Skin epidermis (tissue), 12 donors: ENCODE measurements around the gene SCN1B.

ENCODE experiments used
- H3K27ac ChIP-seq, 21 experiments: fragments of 200-600 bp; sonication (generic) in 11 of 21; one replicate each; pipeline ENCODE4 v1.5.0; 2020; ENCODE audit warnings: mild to moderate bottlenecking in 3 of 21, inconsistent platforms in 2 of 21, moderate library complexity in 2 of 21
- H3K4me3 ChIP-seq, 7 experiments: fragments of 200-600 bp; sonication (generic) in 2 of 7; one replicate each; pipeline ENCODE4 v1.5.0; 2020; ENCODE audit warnings: inconsistent platforms in 2 of 7, mild to moderate bottlenecking in 2 of 7, moderate library complexity in 1 of 7

The SCN1B gene

DNA sequence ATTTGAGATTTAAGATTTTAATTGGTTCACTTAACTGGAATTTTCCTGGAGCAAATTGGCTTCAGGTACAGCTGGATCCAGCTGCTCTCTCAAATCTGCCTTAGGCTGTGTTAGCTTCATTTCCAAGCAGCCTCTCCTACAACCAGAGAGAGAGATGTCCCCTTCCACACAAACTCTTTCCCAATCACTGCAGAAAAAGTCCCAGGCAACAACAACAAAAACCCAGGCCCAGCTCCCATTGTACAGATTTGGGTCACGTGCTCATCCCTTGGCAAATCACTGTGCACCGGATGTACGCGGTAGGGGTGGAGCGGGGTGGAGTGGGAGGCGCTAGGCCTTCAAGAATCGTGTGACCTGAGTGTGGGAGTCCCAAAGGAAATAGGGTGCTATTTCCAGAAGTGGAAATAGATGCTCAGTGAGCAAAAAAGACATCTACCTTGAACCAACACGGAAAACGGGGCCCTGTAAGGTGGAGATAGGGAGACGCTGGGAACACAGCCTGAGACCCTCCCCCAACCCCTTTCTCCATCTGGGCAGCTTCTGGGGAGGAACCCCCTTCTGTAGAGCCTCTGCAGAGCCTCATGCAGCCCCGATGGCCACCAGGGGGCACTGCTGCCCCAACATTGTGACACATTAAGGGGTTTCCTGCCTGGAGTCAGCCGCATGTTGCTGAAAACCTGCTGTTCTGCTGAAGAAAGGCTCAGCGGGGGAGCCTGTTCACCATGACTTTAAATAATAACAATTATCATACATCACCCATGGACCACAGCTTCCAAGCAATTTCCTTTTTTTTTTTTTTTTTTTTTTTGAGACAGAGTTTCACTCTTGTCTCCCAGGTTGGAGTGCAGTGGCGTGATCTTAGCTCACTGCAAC lies 36.7 kb downstream of the SCN1B start:
- H3K4me3 ChIP-seq: no peak overlapping the region
- H3K27ac ChIP-seq: no peak overlapping the region

DNA sequence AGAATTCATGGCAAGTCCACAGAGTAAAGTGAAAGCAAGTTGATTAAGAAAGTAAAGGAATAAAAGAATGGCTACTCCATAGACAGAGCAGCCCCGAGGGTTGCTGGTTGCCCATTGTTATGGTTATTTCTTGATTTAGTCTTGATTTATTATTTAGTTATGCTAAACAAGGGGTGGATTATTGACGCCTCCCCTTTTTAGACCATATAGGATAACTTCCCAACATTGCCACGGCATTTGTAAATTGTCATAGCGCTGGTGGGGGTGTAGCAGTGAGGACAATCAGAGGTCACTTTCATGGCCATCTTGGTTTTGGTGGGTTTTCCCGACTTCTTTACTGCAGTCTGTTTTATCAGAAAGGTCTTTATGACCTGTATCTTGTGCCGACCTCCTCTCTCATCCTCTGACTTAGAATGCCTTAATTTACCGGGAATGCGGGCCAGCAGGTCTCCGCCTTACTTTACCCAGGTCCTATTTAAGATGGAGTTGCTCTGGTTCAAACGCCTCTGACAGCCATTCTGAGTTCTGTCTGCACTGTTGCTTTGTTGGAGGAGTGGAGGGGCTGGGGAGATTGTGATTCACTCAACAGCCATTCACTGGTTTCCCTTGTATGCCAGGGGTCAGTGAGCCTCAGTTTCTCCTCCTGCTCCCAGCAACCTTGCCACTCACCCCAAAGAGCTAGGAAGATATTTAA lies 38.8 kb downstream of the SCN1B start:
- Histone ChIP-seq H3K27ac (no peak overlapping the region), H3K4me3 (no peak overlapping the region)

DNA sequence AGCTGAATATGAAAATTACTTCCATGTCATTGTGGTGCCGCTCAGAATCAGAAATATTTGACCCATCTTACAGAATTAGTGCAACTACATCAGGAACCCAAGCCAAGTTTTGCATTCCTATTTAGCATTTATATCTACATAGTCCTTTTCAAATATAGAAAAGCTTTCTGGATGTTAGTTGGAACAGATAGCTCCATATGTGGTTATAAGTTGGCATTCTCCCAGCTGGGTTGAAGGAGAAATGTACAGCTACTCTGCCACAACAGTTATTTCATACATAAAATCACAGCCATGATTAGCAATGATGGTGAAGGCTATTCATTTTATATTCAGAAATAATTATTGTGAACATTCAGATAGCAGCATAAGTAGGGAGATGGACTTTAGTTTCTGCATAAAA lies 39.4 kb downstream of the SCN1B start:
- no peak overlapping the region for H3K27ac ChIP-seq
- no peak overlapping the region for H3K4me3 ChIP-seq

DNA sequence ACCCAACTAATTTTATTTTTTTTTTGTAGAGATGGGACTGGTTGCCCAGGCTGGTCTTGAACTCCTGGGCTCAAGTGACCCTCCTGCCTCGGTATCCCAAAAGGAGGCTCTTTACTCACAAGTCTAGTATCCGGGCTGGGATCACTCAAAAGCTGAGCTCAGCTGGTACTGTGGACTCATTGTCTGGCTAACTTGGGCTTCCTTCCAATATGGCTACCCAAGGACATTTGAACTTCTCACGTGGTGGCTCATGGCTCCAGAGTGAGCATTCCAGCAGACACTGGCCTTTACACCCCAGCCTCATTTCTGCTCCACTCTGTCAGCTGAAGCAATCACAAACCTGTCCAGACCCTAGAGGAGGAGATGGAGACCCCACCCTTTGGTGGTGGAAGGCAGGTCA lies 40.2 kb downstream of the SCN1B start:
- H3K27ac ChIP-seq: no peak overlapping the region

DNA sequence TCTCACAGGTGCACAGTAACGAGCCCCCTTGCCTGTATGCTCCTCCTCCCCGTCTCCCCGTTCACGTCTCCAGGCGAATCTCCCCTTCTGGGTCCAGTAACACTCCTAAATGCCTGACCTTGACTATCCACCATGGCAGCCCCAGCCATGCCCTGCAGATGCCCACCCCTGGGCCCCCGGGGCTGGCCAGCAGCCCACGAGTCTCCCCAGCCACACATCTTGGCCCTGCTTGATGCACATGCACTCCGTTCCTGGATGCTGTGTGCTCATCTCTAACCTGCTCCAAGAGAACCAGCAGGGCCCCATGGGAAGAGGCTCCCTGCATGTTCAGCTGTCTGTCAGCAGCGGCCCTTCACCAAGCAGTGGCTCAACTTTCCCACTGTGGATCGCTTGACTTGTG lies 43.2 kb downstream of the SCN1B start:
- H3K4me3 ChIP-seq: no peak overlapping the region
- H3K27ac ChIP-seq: no peak overlapping the region

More for the DNA sequence above, 40.2 kb downstream of the SCN1B start:
- no peak overlapping the region for H3K4me3 ChIP-seq

DNA sequence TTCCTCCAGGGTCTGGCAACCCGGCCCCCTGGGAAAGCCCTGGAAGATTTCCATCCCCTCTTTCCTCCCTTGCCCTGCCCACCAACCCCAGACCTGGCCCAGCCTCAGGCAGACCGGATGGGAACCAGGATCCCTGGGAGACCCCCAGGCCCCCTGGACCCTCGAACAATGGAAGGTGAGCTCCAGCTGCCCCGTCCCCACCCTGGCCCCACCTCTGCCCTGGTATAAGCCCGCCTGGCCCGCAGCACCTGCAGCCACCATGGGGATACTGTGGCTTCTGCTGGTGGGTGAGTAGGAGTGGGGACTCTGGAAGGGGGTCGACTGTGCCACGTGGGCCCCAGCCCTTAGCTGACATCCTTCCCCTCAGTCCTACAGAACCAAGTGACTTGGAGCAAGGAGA lies 43.7 kb downstream of the SCN1B start:
- H3K27ac ChIP-seq: no peak overlapping the region

DNA sequence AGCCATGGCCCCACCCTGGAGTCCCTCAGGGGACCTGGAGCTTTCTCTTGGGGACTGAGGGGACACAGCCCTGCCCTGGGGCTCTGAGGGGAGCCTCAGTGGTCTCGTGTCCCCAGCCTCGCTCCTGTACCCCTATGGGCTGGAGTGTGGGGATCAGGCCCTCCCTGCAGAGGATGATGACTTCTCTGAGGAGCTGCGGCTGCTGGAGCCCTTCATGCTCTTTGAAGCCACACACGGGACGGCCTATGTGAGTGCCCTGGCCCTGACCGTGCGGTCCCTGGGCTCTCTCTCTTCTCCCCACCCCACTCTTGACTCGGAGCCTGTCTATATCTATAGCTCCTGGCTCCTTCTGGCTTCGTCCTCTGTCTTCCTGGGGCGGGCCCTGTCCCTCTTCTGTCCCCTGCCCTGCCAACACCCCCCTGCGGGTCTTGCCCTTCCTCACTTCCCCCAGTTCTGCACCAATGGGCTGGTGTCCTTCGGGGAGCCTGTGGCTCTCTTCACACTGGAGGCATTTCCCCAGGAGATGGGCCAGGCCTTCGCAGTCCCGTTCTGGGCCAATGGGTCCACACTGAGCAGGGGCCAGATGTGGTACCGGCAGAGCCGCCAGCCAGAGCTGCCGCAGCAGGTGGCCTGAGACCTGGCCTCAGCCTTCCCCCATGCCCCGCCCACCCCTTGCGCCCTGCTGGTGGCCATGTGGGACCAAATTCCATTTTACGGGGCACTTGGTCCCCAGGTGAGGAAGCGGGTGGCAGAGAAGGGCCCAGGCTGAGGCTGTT lies 44.3 kb downstream of the SCN1B start:
- H3K27ac ChIP-seq: no peak overlapping the region
- H3K4me3 ChIP-seq: no peak overlapping the region

More for the DNA sequence above, 43.7 kb downstream of the SCN1B start:
- H3K4me3 ChIP-seq: no peak overlapping the region

DNA sequence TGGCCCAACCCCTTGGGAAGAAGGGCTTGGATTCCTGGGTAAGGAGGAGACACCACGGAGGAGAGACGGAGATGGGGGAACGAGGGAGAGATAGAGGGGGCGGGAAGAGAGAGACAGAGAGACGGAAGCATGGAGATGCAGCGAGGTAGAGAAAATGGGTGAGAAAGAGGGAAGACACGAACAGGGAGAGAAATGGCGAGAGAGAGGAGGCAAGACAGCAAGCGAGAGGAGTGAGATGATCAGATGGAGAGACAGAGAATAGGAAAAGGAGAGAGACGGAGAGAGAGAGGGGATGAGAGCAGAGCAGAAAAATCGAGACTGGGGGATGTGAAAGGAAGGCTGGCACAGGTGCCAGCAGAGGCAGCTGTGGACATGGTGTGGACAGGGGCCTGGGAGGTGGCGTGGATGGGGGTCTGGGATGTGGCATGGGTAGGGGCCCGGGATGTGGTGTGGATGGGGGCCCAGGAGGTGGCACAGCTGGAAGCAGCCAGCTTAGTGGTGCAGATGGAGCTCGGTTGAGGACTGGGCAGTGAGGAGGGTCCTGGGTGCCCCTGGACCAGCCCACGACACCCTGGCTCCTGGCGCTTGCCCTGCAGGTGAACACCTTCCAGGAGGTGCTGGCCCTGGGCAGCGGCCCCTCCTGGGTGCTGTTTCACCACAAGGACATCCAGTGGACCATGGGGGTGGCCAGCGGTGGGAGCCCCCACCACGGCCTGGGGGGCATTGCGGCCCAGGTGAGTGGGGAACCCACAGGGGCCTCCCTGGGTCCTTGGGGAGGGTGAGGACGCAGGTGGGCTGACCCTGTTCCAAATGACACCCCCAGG lies 45.1 kb downstream of the SCN1B start:
- H3K27ac ChIP-seq: no peak overlapping the region
- no peak overlapping the region for H3K4me3 ChIP-seq

DNA sequence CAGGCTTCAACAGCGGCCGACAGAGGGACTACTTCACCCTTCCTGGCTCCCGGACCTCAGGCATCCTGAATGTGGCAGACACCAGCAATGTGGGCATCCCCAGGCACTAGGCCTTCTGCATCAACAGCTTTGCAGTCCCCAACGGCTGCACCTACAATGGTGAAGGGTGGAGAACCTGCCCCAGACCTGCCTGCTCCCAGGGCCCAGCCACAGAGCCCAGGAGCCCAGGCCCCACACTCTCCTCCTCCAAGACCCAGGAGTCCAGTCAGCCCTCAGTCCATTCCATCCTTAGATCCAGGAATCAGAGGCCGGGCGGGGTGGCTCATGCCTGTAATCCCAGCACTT lies 45.7 kb downstream of the SCN1B start:
- Histone ChIP-seq H3K4me3 (no peak overlapping the region), H3K27ac (no peak overlapping the region)

DNA sequence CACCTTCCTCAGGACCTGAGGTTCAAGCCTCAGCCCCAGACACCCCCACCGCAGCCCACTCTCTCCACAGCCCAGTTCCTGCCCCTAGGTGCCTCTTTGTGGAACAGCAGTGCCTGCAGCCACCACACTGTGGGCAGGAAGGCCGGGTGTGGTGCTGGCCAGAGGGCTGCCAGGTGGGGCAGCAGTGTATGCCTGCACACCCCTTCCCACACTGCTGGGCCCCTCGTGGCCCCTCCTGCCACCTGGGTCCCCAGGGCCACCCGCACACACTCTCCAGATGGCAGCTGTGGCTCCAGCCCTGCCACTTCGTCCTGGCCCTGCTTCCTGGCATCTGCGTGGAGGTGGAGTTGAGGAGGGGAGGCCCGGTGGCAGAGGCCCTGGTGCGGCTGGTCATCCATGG lies 46.4 kb downstream of the SCN1B start:
- Histone ChIP-seq H3K27ac (no peak overlapping the region), H3K4me3 (no peak overlapping the region)

DNA sequence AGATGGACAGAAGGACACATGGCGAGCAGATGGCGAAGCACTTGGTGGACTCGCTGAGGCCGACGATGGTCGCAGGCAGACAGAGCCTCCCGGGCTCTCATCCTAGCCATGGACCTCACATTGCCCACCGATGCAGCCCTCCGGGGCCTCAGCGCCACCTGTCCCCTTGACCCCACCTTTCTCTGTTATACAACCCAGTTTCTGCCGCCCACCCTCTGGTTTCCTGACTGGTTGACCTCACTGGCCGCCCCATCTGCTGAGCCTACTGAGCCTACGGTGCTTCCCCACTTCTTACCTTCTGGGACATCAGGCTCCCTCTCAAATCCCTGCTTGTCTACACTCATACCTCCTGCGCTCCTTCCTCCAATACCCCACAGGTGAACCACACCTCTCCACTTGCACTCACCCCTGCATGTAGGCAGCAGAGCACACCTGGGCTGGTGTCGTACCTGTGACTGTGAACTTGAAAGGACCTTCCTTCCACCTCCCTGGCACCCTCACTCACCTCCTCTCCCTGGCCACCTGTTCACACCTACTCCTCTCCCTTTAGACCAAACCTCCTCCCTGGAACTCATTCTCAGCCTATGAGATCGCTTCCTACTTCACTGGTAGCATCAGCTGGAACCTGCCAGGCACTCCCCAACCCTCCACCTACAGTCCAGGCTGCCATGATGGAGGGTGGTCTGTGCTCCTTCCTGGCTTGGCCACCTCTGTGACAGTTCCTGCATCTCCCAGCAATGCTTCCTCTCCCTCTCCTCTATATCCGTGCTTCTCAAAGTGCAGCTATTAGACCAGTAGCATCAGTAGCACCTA lies 47.3 kb downstream of the SCN1B start:
- Histone ChIP-seq H3K4me3 (no peak overlapping the region), H3K27ac (no peak overlapping the region)

DNA sequence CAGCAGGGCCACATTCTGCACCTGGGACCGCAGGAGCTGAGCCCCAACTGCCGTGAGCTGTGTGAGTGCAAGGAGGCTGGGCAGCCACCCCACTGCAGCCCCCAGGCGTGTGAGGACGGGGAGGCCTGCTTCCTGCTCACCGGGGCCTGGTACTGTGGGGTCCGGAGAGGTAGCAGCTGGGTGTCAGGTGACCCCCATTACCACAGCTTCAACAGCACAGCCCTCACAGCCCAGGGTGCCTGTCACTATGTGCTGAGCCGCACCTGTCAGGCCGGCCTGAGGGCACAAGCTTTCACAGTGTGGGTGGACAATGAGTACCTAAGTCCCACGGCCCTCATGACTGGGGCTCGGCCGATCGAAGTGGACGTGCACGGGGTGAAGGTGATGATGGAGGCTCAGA lies 49.6 kb downstream of the SCN1B start:
- Histone ChIP-seq H3K27ac (no peak overlapping the region), H3K4me3 (no peak overlapping the region)

DNA sequence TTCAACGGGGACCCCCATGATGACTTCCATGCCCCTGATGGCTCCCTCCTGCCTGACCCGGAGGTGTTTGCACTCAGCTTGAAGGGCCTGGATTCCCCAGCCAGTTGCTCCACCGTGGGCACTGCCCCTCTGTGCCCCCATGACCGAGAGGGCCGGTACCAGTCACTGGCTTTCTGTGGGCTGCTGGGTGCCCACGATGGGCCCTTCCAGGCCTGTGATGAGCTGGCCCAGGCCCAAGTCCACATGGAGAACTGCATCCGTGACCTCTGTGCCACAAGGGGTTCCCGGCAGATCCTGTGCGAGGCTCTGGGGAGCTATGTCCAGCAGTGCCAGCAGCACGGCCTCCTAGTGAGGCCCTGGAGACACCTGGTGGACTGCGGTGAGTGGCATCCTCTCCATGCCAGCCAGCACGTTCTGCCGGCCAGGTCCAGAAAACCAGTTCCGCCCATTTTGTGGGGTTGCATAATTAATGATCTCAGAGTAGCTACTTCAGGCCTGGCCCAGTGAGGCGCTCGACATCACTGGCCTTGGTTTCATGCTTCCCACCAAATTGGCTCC lies 50.4 kb downstream of the SCN1B start:
- H3K27ac ChIP-seq: no peak overlapping the region

DNA sequence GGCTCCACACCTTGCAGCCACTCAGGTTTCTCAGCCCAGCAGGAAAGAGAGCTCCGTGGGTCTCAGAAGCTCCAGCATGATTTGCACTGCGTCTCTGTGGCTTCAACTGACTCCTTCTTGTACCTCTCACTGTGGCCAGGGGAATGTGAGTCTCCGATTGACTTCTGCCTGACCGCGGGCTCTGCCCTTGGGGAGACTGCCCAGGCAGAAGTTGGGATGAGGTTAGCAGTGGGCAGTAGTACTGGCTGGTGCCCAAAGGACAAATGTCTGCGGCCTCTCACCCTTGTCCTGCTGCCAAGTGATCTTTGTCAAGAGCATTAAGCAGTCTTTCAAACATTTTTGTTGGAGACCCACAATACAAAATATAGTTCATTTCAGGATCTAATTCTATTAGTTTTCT lies 50.9 kb downstream of the SCN1B start:
- H3K4me3 ChIP-seq: no peak overlapping the region
- no peak overlapping the region for H3K27ac ChIP-seq

More for the DNA sequence above, 50.4 kb downstream of the SCN1B start:
- H3K4me3 ChIP-seq: no peak overlapping the region

DNA sequence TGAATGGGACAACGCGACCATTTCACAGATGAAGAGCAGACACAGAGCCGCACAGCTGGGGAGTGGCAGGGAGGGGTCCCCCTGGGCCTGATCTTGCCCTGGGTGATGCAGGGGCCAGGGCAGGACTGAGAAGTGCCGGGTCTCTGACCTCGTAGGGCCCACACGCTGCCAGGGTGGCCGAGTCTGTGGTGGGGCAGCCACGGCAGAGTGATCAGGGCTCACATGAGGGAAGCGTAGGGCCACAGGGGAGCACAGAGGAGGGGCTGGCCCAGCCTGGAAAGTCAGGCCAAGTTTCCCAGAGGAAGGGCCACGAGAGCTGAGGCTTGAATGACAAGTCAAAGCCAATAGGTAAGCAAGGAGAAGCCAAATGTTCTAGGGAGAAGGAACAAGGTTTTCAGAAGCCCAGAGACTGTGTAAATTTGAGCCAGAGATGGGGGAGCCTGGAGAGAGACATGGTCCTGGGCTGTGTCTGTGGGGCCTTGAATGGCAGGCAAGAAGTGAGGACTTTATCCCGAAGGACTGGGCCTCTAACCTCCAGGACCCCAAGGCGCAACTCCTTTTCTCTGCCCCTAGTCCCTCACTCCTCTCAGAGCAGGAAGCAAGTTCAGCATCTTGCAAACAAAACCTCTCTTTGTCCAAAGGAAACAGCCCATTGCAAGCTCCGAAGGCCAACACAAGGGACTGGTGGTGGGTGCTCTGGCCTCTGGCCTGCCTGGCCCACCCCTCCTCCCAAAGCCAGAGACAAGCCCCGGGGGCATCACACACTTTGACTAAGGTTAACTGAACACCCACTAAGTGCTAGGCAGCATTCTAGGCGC lies 53.6 kb downstream of the SCN1B start:
- H3K27ac ChIP-seq: no peak overlapping the region

DNA sequence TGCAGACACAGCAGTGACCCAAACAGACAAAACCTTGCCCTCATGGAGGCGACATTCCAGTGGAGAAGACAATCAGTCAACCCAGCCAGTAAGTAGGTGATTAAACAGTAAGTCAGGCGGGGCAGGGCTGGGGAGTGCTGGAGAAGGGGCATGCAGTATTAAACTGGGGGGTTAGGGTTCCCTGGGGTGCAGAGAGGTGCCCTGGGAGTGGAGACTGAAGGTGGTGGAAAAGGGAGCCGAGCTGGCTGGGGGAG lies 54.2 kb downstream of the SCN1B start:
- Histone ChIP-seq H3K4me3 (no peak overlapping the region), H3K27ac (no peak overlapping the region)

More for the DNA sequence above, 53.6 kb downstream of the SCN1B start:
- no peak overlapping the region for H3K4me3 ChIP-seq

DNA sequence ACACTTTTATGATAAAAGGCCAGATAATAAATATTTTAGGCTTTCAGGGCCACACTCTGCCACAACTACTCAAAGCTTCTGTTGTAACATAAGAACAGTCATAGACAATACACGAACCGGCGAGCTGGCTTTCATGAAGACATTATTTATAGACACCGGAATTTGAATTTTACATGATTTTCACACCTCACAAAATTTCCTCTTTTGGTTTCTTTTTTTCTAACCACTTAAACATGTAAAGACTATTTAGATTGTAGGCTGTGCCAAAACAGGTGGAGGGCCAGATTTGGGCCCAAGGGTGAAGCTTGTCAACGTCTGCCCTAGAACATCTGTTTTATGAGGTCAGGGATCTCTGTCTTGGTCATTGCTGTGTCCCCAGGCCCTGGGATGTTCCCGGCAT lies 55.7 kb downstream of the SCN1B start:
- no peak overlapping the region for H3K4me3 ChIP-seq
- H3K27ac ChIP-seq: peak overlapping the region in 2 of 21 experiments; percentile 4 to 10

DNA sequence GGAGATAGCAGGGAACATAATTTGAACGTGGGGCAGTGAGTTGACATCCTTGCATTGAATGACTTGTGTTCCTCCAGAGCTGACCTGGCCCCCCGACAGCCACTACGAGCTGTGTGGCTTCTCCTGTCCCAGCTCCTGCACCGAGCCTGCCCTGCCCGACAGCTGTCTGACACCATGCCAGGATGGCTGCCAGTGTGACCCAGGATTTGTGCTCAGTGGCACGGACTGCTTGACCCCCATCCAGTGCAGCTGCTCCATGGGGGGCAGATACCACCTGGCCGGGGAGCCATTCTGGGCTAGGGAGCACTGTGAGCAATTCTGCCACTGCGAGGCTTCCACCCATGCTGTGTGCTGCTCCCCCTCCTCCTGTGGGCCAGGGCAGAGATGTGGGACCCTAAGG lies 56.2 kb downstream of the SCN1B start:
- Histone ChIP-seq H3K27ac (peak overlapping the region in 1 of 21 experiments; percentile 4), H3K4me3 (no peak overlapping the region)
